ENCODE data around the gene OBP2B. TPM values are rescaled to one million over a fixed set of nuclear protein-coding genes. Genes with fewer than 3 reads are reported as not detected.

The OBP2B gene
- total and polyA plus RNA-seq, 10 of the 15 experiments (the other 5 are each of a cell fraction or from before 2014, with no cell fraction given): not detected

DNA sequence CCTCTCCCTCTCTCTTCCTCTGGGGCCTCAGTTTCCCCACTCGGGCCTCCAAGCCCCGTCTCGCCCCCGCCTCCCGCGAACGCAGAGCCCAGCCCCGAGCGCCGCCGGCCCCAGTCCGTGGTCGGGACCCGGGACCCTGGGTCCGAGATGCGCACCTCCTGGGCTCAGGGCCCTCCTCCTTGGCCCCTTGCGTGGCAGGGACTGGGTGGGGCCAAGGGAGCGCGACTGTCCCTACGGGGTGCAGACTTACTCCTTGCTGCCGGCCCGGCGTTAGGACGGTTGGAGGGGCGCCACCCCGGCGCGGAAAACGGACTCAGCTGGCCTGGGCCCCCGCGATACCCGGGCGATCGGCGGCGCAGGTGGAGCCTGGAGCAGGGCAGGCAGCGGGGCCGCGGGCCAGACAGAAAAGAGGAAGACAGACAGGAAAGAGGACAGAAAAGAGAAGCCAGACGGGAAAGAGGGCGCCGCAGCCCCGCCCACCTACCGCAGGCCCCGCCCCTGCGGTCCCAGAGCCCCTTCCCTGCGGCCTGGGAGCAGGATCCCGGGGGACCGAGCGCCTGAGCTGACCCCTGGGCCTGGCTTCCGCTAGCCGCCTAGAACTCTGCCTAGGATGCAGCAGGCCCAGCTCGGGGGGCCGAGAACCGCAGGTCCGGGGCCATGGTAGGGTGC lies 45.4 kb downstream of the OBP2B start, which contains the start of gene GBGT1 (continued):
- no peak for TF ChIP-seq ZBTB33 (IDR thresholded peaks at IDR 0.05)
- no peak for TF ChIP-seq RAD51 (IDR thresholded peaks at IDR 0.05)
- no peak for TF ChIP-seq SKIL (IDR thresholded peaks at IDR 0.05; ENCODE audit: low read depth, poor library complexity, severe bottlenecking)
- no peak for TF ChIP-seq PAX8 (IDR thresholded peaks at IDR 0.05)
- TF ChIP-seq SRF (IDR thresholded peaks at IDR 0.05; ENCODE audit: low read depth in 2 of 2, low read length in 2 of 2): no peak
- peak in 1 of 2 experiments; percentile 19; a peak in 1 of 4 replicates for TF ChIP-seq IKZF2 (IDR thresholded peaks at IDR 0.05)
- peak; percentile 64 for TF ChIP-seq MEF2B (IDR thresholded peaks at IDR 0.05; ENCODE audit: partially characterized antibody, poor library complexity, severe bottlenecking)
- no peak for TF ChIP-seq SMC3 (IDR thresholded peaks at IDR 0.05; ENCODE audit: borderline replicate concordance, low read length)
- TF ChIP-seq USF2 (IDR thresholded peaks at IDR 0.05; ENCODE audit: borderline replicate concordance, low read depth, low read length): no peak
- no peak for TF ChIP-seq CHD1 (IDR thresholded peaks at IDR 0.05; ENCODE audit: low read depth, low read length)
- no peak for TF ChIP-seq CREM (IDR thresholded peaks at IDR 0.05; ENCODE audit: low read depth)
- no peak for TF ChIP-seq PAX5 (IDR thresholded peaks at IDR 0.05; ENCODE audit: borderline replicate concordance, low read depth, low read length)
- no peak for TF ChIP-seq SP1 (IDR thresholded peaks at IDR 0.05; ENCODE audit: low read depth, low read length)
- no peak for TF ChIP-seq TCF12 (IDR thresholded peaks at IDR 0.05; ENCODE audit: low read depth, low read length)
- peak; percentile 76 for TF ChIP-seq IKZF1 (conservative IDR thresholded peaks at IDR 0.05)
- TF ChIP-seq, protein P1, sequence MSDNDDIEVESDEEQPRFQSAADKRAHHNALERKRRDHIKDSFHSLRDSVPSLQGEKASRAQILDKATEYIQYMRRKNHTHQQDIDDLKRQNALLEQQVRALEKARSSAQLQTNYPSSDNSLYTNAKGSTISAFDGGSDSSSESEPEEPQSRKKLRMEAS (IDR thresholded peaks at IDR 0.05; ENCODE audit: low read depth, low read length): no peak
- TF ChIP-seq CBX5 (IDR thresholded peaks at IDR 0.05; ENCODE audit: low read depth): no peak
- TF ChIP-seq PML (IDR thresholded peaks at IDR 0.05; ENCODE audit: low read length): no peak

All from GM12878 (cell line).